Epithelial cell of esophagus (primary cell): ENCODE results near the gene MYO9A.

Source experiments
- DNase-seq: peaks from one replicate; pipeline ENCODE4 v3.0.0; 2010; ENCODE audit warnings: low read depth
- H3K4me3 ChIP-seq: 2 replicates; pipeline ENCODE4 v1.5.1; 2011; ENCODE audit warnings: mild to moderate bottlenecking, low read length, control low read depth
- TF ChIP-seq, protein P1 (sequence below): IDR thresholded peaks from 2 replicates; pipeline ENCODE4 v1.5.1; 2011; ENCODE audit warnings: low read depth, mild to moderate bottlenecking, low read length, control low read depth, inconsistent platforms; ENCODE audit not compliant: insufficient read depth; ENCODE audit errors: missing control alignments

MYO9A gene, protein sequence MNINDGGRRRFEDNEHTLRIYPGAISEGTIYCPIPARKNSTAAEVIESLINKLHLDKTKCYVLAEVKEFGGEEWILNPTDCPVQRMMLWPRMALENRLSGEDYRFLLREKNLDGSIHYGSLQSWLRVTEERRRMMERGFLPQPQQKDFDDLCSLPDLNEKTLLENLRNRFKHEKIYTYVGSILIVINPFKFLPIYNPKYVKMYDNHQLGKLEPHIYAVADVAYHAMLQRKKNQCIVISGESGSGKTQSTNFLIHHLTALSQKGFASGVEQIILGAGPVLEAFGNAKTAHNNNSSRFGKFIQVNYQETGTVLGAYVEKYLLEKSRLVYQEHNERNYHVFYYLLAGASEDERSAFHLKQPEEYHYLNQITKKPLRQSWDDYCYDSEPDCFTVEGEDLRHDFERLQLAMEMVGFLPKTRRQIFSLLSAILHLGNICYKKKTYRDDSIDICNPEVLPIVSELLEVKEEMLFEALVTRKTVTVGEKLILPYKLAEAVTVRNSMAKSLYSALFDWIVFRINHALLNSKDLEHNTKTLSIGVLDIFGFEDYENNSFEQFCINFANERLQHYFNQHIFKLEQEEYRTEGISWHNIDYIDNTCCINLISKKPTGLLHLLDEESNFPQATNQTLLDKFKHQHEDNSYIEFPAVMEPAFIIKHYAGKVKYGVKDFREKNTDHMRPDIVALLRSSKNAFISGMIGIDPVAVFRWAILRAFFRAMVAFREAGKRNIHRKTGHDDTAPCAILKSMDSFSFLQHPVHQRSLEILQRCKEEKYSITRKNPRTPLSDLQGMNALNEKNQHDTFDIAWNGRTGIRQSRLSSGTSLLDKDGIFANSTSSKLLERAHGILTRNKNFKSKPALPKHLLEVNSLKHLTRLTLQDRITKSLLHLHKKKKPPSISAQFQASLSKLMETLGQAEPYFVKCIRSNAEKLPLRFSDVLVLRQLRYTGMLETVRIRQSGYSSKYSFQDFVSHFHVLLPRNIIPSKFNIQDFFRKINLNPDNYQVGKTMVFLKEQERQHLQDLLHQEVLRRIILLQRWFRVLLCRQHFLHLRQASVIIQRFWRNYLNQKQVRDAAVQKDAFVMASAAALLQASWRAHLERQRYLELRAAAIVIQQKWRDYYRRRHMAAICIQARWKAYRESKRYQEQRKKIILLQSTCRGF (N-terminal part only)

DNA sequence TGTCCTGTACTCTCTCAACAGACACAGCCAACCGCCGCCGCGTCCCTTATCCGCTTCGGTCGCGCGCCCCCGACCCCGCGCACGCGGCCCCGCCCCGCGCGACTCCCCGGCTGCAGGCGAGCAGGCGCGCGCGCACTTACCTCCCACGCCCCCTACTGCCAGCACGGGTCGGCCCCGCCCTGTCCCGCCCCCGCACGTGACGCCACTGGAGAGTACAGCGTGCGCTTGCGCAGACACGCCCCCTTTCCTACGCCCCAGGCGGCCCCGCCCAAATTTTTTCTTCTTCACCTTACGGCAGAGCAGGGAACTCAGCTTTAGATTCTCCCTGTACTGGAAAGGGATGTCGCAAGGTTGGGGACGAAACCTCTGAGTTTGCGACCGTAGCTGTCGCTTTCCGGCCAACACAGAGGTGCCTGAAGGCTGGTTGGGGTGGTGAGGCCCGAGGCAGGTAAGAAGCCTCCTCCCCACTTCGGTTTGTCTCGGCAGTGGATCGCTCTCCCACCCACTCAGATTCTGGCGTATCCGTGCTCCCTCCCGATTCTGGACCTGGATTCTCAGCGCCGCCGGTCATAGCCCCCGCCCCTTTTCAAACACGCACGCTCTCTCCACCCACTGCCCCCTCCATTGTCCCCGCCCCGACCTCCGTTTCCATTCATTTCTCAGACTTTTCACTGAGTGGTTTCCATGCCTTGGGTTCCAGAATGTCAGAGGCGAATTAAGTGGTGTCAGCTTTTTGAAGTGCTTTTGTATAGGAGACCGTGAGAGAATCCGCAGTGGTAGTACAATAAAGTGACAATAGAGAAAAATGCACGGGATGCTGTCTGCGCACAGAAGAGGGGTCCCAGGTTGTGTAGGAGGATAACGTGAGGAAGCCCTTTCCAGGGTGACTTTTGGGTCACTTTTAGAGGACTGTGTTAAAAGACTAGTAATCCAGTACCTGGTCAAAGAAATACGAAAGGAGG lies at the start of gene MYO9A, which contains the start of gene SENP8:
Gene MYO9A (minus strand): TSS at position 134 of the 962 bp plus-strand sequence. CDS start 71,587 bp downstream, outside the sequence.
Gene SENP8 (plus strand): TSS at position 387 of the 962 bp plus-strand sequence. CDS start 21,221 bp downstream, outside the sequence.
- peak within 1 kb of the TSS; percentile 94 for H3K4me3 ChIP-seq
- TF ChIP-seq, protein P1, sequence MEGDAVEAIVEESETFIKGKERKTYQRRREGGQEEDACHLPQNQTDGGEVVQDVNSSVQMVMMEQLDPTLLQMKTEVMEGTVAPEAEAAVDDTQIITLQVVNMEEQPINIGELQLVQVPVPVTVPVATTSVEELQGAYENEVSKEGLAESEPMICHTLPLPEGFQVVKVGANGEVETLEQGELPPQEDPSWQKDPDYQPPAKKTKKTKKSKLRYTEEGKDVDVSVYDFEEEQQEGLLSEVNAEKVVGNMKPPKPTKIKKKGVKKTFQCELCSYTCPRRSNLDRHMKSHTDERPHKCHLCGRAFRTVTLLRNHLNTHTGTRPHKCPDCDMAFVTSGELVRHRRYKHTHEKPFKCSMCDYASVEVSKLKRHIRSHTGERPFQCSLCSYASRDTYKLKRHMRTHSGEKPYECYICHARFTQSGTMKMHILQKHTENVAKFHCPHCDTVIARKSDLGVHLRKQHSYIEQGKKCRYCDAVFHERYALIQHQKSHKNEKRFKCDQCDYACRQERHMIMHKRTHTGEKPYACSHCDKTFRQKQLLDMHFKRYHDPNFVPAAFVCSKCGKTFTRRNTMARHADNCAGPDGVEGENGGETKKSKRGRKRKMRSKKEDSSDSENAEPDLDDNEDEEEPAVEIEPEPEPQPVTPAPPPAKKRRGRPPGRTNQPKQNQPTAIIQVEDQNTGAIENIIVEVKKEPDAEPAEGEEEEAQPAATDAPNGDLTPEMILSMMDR, result no peak

DNA sequence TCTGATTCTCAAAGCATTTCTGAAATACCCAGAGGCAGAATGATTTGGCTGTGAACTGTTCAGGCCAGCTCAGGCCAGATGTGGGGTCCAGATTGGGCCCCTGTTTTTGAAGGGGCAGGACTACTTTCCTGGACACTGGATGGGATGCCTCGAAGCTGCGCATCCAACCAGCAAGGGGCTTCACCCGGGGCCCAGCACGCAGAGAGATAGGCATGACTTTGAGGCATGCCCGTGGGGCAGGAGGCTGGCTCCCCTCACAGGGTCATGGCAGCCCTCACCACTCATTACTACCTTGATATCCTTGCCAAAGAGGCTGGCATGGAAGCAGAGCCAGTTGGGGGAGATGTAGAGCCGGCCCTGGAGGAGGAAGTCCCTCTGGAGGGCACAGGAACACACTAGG lies 49.5 kb upstream of the MYO9A start:
- TF ChIP-seq, protein P1, result no peak
- no peak for DNase-seq
- H3K4me3 ChIP-seq, result no peak overlapping the region

More for the DNA sequence above, at the start of gene MYO9A, which contains the start of gene SENP8:
- DNase-seq, result peak; percentile 97

DNA sequence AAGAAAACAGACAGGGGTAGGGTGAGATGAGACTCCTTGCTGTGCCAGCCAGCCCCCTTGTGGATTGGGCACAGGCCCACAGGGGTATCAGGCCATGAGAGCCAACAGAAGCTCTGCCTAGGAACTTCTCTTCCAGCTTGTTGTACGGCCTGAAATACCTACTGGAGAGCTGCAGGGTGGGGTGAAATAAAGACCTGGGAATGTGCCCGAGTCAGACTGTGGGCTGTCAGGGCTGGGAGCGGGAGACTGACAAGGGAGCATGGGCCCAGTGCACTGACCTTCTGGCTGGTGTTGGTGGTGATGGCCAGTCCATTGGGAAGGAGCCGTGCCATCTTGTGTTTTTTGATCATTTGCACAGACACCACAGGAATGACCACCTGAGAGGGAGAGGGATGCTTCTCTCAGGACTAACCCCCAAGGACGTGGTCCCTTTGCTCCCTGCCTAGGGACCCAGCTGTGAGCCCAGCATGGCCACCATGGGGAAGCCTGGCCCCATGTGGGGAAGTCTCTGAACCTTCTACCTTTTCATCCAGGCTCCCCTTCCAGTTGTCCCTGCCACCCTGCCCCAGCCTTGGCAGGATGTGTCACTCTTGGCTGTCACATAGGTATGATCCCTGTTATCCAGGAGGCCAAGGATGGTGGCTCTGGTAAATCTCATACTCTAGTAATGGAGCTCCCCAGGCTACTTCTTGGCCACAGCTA lies 48.9 kb upstream of the MYO9A start:
- TF ChIP-seq, protein P1, result no peak
- no peak for DNase-seq
- H3K4me3 ChIP-seq, result no peak overlapping the region

DNA sequence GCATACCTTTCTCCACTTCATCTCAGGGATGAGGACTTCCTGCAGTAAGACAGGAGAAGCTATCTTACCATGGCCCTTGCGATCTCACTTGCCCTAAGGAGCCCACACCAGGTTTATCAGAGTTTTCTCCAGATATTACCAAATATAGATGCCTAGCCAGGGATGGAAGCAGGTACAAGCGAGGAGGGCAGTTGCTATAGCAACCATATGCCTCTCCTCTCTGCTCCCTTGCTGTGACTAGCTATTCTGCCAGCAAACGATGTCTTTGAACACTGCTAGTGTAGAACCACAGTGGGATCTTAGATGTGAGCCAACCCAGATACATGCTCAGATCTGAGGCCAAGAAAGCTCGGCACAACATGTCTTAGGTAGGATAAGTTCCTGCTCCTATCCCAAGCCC lies 45.8 kb upstream of the MYO9A start:
- DNase-seq, result no peak
- TF ChIP-seq, protein P1, result no peak
- no peak overlapping the region for H3K4me3 ChIP-seq

DNA sequence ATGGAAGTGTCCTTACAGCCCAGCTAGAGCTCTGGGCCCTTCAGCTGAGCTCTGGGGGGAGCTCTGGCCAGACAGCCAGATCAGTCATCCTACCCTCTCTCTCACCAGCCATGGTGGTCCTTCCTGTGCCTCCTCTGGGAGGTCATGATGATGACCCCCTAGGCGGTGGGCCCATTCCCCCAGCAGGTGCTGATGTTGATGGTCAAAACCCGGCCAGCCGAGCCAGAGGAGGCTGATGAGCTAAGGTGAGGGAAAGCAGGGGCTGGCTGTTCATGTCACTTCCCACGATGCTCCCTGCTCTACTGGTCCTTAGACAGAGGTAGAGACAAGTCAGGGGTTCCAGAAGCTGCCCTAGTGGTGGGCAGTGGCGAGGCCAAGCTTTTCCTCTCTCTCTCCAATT lies 44.6 kb upstream of the MYO9A start:
- no peak overlapping the region for H3K4me3 ChIP-seq
- TF ChIP-seq, protein P1, result no peak
- DNase-seq, result no peak
